GM12878 (cell line): ENCODE results near the gene IL36B. TPM values are rescaled to one million over a fixed set of nuclear protein-coding genes. Genes with fewer than 3 reads are reported as not detected.

ENCODE experiments used
- E2F4 ChIP-seq: IDR thresholded peaks from 2 replicates; pipeline ENCODE4 v1.6.1; 2012; ENCODE audit warnings: low read depth, low read length, improper control_type of control experiment
- EED ChIP-seq: sonication (generic); IDR thresholded peaks from 2 replicates; pipeline ENCODE4 v1.6.1; 2016; ENCODE audit warnings: antibody characterized with exemption, low read depth
- RELB ChIP-seq: fragments of 450-650 bp; IDR thresholded peaks from 2 replicates; pipeline ENCODE4 v1.6.1; 2017; ENCODE audit warnings: low read depth, mild to moderate bottlenecking, moderate library complexity
- SIN3A ChIP-seq: IDR thresholded peaks from 2 replicates; pipeline ENCODE4 v1.6.1; 2012; ENCODE audit warnings: low read depth, low read length, improper control_type of control experiment
- SKIL ChIP-seq: fragments of 450-650 bp; IDR thresholded peaks from 2 replicates; pipeline ENCODE4 v1.6.1; 2017; ENCODE audit warnings: mild to moderate bottlenecking, low read depth, inconsistent platforms; ENCODE audit not compliant: poor library complexity, severe bottlenecking
- SUZ12 ChIP-seq: fragments of 200-600 bp; sonication (generic); IDR thresholded peaks from one replicate; pipeline ENCODE4 v1.6.1; 2018; ENCODE audit warnings: antibody characterized with exemption, mild to moderate bottlenecking; ENCODE audit not compliant: unreplicated experiment
- TARDBP ChIP-seq: IDR thresholded peaks from 2 replicates; pipeline ENCODE4 v1.6.1; 2016; ENCODE audit warnings: borderline replicate concordance
- polyA plus RNA-seq, 11 experiments: library from polyadenylated mRNA; depleted of rRNA in 4 of 11; unstranded in 6 of 11; stranded (reverse) in 5 of 11; fragments of >200 nt; fragmentation: Nextera tagmentation in 4 of 11; fragmentation: Illumina TruSeq in 1 of 11; extraction: Ambion mirVana in 4 of 11; extraction: Trizol in 1 of 11; gene quantifications; 1 replicate in 1 of 11; 2 replicates in 10 of 11; pipeline versions ENCODE4 v1.2.1 to v1.2.3, GENCODE V29; 2011 to 2016; ENCODE audit warnings: inconsistent platforms in 2 of 11, missing spikeins in 2 of 11, low read depth in 1 of 11
- total RNA-seq, 4 experiments: library from RNA; depleted of rRNA in 3 of 4; stranded (reverse); fragments of >200 nt in 3 of 4; fragmentation: Illumina TruSeq in 1 of 4; extraction: Trizol in 1 of 4; gene quantifications; 2 replicates each; pipeline versions ENCODE4 v1.2.1 to v1.2.3, GENCODE V29; 2013 to 2021
- TF ChIP-seq, protein P1 (sequence below): fragments of 450-650 bp; IDR thresholded peaks from 2 replicates; pipeline ENCODE4 v1.6.1; 2016; ENCODE audit warnings: mild to moderate bottlenecking, moderate library complexity, borderline replicate concordance

IL36B gene
- total and polyA plus RNA-seq, 10 of the 15 experiments (the other 5 are each of a cell fraction or from before 2014, with no cell fraction given) = not detected

- TF ChIP-seq EED = no peak
- no peak for TF ChIP-seq SIN3A
- no peak for TF ChIP-seq E2F4
- TF ChIP-seq TARDBP = no peak
- no peak for TF ChIP-seq SKIL
- TF ChIP-seq SUZ12 = no peak
- TF ChIP-seq, protein P1, sequence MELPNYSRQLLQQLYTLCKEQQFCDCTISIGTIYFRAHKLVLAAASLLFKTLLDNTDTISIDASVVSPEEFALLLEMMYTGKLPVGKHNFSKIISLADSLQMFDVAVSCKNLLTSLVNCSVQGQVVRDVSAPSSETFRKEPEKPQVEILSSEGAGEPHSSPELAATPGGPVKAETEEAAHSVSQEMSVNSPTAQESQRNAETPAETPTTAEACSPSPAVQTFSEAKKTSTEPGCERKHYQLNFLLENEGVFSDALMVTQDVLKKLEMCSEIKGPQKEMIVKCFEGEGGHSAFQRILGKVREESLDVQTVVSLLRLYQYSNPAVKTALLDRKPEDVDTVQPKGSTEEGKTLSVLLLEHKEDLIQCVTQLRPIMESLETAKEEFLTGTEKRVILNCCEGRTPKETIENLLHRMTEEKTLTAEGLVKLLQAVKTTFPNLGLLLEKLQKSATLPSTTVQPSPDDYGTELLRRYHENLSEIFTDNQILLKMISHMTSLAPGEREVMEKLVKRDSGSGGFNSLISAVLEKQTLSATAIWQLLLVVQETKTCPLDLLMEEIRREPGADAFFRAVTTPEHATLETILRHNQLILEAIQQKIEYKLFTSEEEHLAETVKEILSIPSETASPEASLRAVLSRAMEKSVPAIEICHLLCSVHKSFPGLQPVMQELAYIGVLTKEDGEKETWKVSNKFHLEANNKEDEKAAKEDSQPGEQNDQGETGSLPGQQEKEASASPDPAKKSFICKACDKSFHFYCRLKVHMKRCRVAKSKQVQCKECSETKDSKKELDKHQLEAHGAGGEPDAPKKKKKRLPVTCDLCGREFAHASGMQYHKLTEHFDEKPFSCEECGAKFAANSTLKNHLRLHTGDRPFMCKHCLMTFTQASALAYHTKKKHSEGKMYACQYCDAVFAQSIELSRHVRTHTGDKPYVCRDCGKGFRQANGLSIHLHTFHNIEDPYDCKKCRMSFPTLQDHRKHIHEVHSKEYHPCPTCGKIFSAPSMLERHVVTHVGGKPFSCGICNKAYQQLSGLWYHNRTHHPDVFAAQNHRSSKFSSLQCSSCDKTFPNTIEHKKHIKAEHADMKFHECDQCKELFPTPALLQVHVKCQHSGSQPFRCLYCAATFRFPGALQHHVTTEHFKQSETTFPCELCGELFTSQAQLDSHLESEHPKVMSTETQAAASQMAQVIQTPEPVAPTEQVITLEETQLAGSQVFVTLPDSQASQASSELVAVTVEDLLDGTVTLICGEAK = no peak
- TF ChIP-seq RELB = no peak
- TF ChIP-seq, all 136 proteins: peak for 0
These were observed 55.5 kb downstream of the IL36B start (continued) for GRCh38 chr2:112997151-112997550.
